HUES6 (cell line): ENCODE measurements around the gene PLA2G4F.
"Not testable (repeated sequence)": the region's sequence is repeated elsewhere in the genome, so short reads cannot be mapped to it uniquely, and the experiment has no call there.

Experiments used
- H3K27ac ChIP-seq: 2 replicates; pipeline ENCODE4 v1.7.0; 2013; ENCODE audit warnings: low read depth, mild to moderate bottlenecking, low read length, inconsistent platforms
- H3K27me3 ChIP-seq: 2 replicates; pipeline ENCODE4 v1.6.1; 2013; ENCODE audit warnings: low read length; ENCODE audit not compliant: control insufficient read depth, insufficient read depth
- H3K36me3 ChIP-seq: 2 replicates; pipeline ENCODE4 v1.6.1; 2013; ENCODE audit warnings: low read length; ENCODE audit not compliant: control insufficient read depth, insufficient read depth
- H3K4me1 ChIP-seq: 2 replicates; pipeline ENCODE4 v1.6.1; 2013; ENCODE audit warnings: low read length; ENCODE audit not compliant: control insufficient read depth, insufficient read depth
- H3K4me3 ChIP-seq: 2 replicates; pipeline ENCODE4 v1.5.1; 2013; ENCODE audit warnings: low read depth, low read length
- H3K9ac ChIP-seq: one replicate; pipeline ENCODE4 v1.6.1; 2013; ENCODE audit warnings: mild to moderate bottlenecking, low read length
- H3K9me3 ChIP-seq: 2 replicates; pipeline ENCODE4 v1.6.1; 2013; ENCODE audit warnings: low read depth, low read length; ENCODE audit not compliant: control insufficient read depth, insufficient read depth

Gene PLA2G4F

DNA sequence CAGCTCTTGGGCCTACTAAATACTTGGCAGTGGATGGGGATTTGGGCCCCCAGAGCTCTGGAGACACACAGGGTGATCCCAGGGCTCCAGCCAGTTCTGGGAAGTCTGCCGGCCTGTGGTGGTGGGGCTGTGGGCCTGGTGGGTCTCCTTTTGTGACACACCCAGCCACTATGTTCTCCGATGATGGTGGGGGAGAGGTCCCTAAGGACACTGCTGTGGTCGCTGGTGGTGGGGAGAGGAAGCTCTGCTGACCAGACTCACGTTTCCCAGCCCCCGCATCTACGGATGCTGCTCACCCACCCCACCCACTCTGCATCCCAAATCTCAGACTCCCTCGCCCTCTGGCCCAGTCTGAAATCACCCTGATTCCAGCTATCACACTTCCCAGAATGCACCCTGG is 62.5 kb downstream of the PLA2G4F start:
- no peaks in the 10 kb centered on the region for H3K9me3 ChIP-seq
- no peak overlapping the region for H3K9ac ChIP-seq
- no peak overlapping the region for H3K4me3 ChIP-seq
- H3K36me3 ChIP-seq, result no peaks in the 10 kb centered on the region
- no peaks in the 10 kb centered on the region for H3K27me3 ChIP-seq
- H3K27ac ChIP-seq, result no peak overlapping the region
- H3K4me1 ChIP-seq, result peaks cover 35% of the 10 kb centered on the region

GRCh38 chr15:42092398-42093318 is 63.8 kb downstream of the PLA2G4F start:
- Histone ChIP-seq H3K4me1 (peaks cover 35% of the 10 kb centered on the region), H3K9me3 (no peaks in the 10 kb centered on the region), H3K27me3 (no peaks in the 10 kb centered on the region), H3K36me3 (no peaks in the 10 kb centered on the region), H3K27ac (peak overlapping the region; percentile 86; the same call in 1 of the 2 replicates), H3K4me3 (peak overlapping the region; percentile 25; the same call in 1 of the 2 replicates), H3K9ac (peak overlapping the region; percentile 78)

DNA sequence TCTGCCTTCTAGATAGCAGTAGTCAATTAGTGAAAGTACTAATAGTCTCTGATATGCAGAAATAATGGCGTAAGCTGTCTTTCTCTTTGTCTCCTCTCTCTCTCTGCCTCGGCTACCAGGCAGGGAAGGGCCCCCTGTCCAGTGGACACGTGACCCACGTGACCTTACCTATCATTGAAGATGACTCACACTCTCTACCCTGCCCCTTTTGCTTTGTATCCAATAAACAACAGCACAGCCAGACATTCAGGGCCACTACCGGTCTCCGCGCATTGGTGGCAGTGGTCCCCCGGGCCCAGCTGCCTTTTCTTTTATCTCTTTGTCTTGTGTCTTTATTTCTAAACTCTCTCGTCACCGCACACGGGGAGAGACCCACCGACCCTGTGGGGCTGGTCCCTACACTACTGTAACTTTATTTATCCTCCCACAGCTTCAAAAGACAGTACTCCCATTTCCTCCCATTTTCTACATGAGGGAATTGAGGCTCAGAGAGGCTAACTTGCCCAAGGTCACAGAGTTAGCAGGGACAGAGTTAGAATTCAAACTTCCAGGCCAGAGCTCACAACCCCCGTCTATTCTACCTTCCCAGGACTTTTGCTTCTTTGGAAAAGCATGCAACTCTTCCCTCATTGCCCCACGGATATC is 64.6 kb downstream of the PLA2G4F start:
- peak overlapping the region; percentile 86; the same call in 1 of the 2 replicates for H3K27ac ChIP-seq
- not testable (repeated sequence) for H3K36me3 ChIP-seq, H3K9me3 ChIP-seq, H3K27me3 ChIP-seq
- peak overlapping the region; percentile 78 for H3K9ac ChIP-seq
- peak overlapping the region; percentile 25; the same call in 1 of the 2 replicates for H3K4me3 ChIP-seq
- peaks cover 35% of the 10 kb centered on the region for H3K4me1 ChIP-seq

DNA sequence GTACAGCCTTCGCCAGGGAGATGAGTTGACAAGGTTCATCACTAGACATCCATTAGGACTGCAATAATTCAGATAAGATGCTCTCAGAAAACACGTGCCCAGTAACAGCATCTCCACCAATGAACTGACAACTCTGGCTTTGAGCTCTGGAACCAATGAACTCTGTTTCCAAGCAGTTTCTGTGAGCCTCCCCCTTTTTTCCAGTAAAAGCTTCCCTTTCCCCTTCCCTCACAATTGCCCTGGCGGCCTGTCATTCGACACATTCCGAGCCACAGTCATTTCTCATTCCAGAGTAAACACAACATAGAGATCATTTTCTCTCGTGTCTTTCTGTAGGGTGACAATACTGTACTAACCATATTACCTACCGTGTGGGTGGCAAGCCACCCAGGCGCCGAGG is 65.7 kb downstream of the PLA2G4F start:
- H3K27ac ChIP-seq, result no peak overlapping the region
- H3K27me3 ChIP-seq, result no peaks in the 10 kb centered on the region

GRCh38 chr15:42090370-42090769 is 66.1 kb downstream of the PLA2G4F start:
- Histone ChIP-seq H3K9me3 (no peaks in the 10 kb centered on the region), H3K4me3 (no peak overlapping the region), H3K36me3 (no peaks in the 10 kb centered on the region), H3K27me3 (no peaks in the 10 kb centered on the region), H3K4me1 (peaks cover 37% of the 10 kb centered on the region), H3K9ac (no peak overlapping the region), H3K27ac (no peak overlapping the region)

More for the DNA sequence above, 65.7 kb downstream of the PLA2G4F start:
- Histone ChIP-seq H3K4me1 (peaks cover 35% of the 10 kb centered on the region), H3K36me3 (no peaks in the 10 kb centered on the region), H3K9me3 (no peaks in the 10 kb centered on the region), H3K4me3 (no peak overlapping the region), H3K9ac (no peak overlapping the region)

GRCh38 chr15:42089942-42090341 is 66.5 kb downstream of the PLA2G4F start:
- peaks cover 40% of the 10 kb centered on the region for H3K4me1 ChIP-seq

More at GRCh38 chr15:42089942-42090341, 66.5 kb downstream of the PLA2G4F start:
- Histone ChIP-seq H3K9ac (no peak overlapping the region), H3K27me3 (no peaks in the 10 kb centered on the region), H3K4me3 (no peak overlapping the region), H3K36me3 (no peaks in the 10 kb centered on the region), H3K27ac (no peak overlapping the region), H3K9me3 (no peaks in the 10 kb centered on the region)
